IMR-90 (cell line): ENCODE results near the gene NIPAL3. TPM values are rescaled to one million over a fixed set of nuclear protein-coding genes. Genes with fewer than 3 reads are reported as not detected.

Experiments used
- ATAC-seq: fragments of 200-7000 bp; cut with Tn5 transposase; 2 replicates; pipeline ENCODE4 v1.9.1; 2020; ENCODE audit warnings: low read depth, mild to moderate bottlenecking, moderate library complexity
- BruUV-seq: library from RNA; stranded (reverse); fragments of 400-500 nt; replicated peaks from 2 replicates; lab custom pipeline; 2021; lab: Mats Ljungman, UMichigan
- CTCF ChIA-PET: fragments of 300-600 bp; formaldehyde crosslinking; extraction: SDS; loops from one replicate; lab custom pipeline; 2021; ENCODE audit warnings: antibody characterized with exemption; lab: Yijun Ruan, JAX
- POLR2A ChIA-PET: fragments of 300-600 bp; sonication (Branson Sonifier 250); formaldehyde crosslinking; loops from one replicate; lab custom pipeline; 2022; ENCODE audit warnings: antibody characterized with exemption; ENCODE audit not compliant: unreplicated experiment; lab: Charles Lee
- DNase-seq: peaks from one replicate; pipeline ENCODE4 v3.0.0; 2013
- H2AFZ ChIP-seq: replicated peaks from 2 replicates; pipeline ENCODE3; 2013; ENCODE audit warnings: low read length, mild to moderate bottlenecking; ENCODE audit not compliant: poor library complexity
- H2AK5ac ChIP-seq: 2 replicates; pipeline ENCODE4 v1.6.1; 2013; ENCODE audit warnings: low read depth, low read length, inconsistent platforms
- H2AK9ac ChIP-seq: replicated peaks from 2 replicates; pipeline ENCODE3; 2013; ENCODE audit warnings: mild to moderate bottlenecking, low read depth, low read length, moderate library complexity; ENCODE audit not compliant: poor library complexity
- H2BK120ac ChIP-seq: 2 replicates; pipeline ENCODE4 v1.6.1; 2013; ENCODE audit warnings: low read depth, low read length, inconsistent platforms
- H2BK15ac ChIP-seq: 3 replicates; pipeline ENCODE4 v1.6.1; 2013; ENCODE audit warnings: low read depth, low read length, inconsistent platforms
- H2BK20ac ChIP-seq: 2 replicates; pipeline ENCODE4 v1.6.1; 2013; ENCODE audit warnings: low read depth, mild to moderate bottlenecking, inconsistent platforms, low read length, moderate library complexity
- H2BK5ac ChIP-seq: 2 replicates; pipeline ENCODE4 v1.6.1; 2013; ENCODE audit warnings: mild to moderate bottlenecking, low read depth, low read length, inconsistent platforms; ENCODE audit not compliant: poor library complexity, severe bottlenecking
- H3K14ac ChIP-seq: replicated peaks from 2 replicates; pipeline ENCODE4 v1.6.1; 2013; ENCODE audit warnings: low read depth, low read length, inconsistent platforms
- H3K18ac ChIP-seq: 2 replicates; pipeline ENCODE4 v1.6.1; 2013; ENCODE audit warnings: low read depth, low read length, control low read depth
- H3K23ac ChIP-seq: 2 replicates; pipeline ENCODE4 v1.6.1; 2013; ENCODE audit warnings: low read depth, low read length, inconsistent platforms
- H3K27ac ChIP-seq: 2 replicates; pipeline ENCODE4 v1.5.1; 2013; ENCODE audit warnings: mild to moderate bottlenecking, control low read depth, low read length; ENCODE audit not compliant: insufficient read depth
- H3K27me3 ChIP-seq: 2 replicates; pipeline ENCODE4 v1.6.1; 2013; ENCODE audit warnings: low read length; ENCODE audit not compliant: control insufficient read depth, insufficient read depth
- H3K36me3 ChIP-seq: 2 replicates; pipeline ENCODE4 v1.6.1; 2013; ENCODE audit warnings: low read length, mixed read lengths; ENCODE audit not compliant: control insufficient read depth, insufficient read depth
- H3K4ac ChIP-seq: 2 replicates; pipeline ENCODE4 v1.6.1; 2013; ENCODE audit warnings: low read depth, low read length, inconsistent platforms
- H3K4me1 ChIP-seq: 2 replicates; pipeline ENCODE4 v1.6.1; 2013; ENCODE audit warnings: low read length, mixed read lengths; ENCODE audit not compliant: control insufficient read depth, insufficient read depth
- H3K4me2 ChIP-seq: 2 replicates; pipeline ENCODE4 v1.6.1; 2013; ENCODE audit warnings: low read depth, mild to moderate bottlenecking, control low read depth, low read length, moderate library complexity
- H3K4me3 ChIP-seq: 2 replicates; pipeline ENCODE4 v1.5.1; 2013; ENCODE audit warnings: low read depth, mild to moderate bottlenecking, control low read depth, low read length, moderate library complexity; ENCODE audit not compliant: insufficient read depth
- H3K56ac ChIP-seq: 2 replicates; pipeline ENCODE4 v1.6.1; 2013; ENCODE audit warnings: low read length, inconsistent platforms; ENCODE audit not compliant: insufficient read depth; ENCODE audit errors: extremely low read depth
- H3K79me1 ChIP-seq, 2 experiments: 2 replicates each; pipeline ENCODE4 v1.6.1; 2013; ENCODE audit warnings: low read length in 2 of 2, inconsistent platforms in 1 of 2, low read depth in 1 of 2
- H3K9ac ChIP-seq: 2 replicates; pipeline ENCODE4 v1.6.1; 2013; ENCODE audit warnings: low read depth, low read length, control low read depth
- H3K9me1 ChIP-seq: 2 replicates; pipeline ENCODE4 v1.6.1; 2013; ENCODE audit warnings: low read length, inconsistent platforms; ENCODE audit not compliant: insufficient read depth
- H3K9me3 ChIP-seq: 2 replicates; pipeline ENCODE4 v1.6.1; 2013; ENCODE audit warnings: low read length; ENCODE audit not compliant: control insufficient read depth, insufficient read depth
- H4K20me1 ChIP-seq: 2 replicates; pipeline ENCODE4 v1.6.1; 2013; ENCODE audit warnings: low read length, inconsistent platforms; ENCODE audit not compliant: insufficient read depth
- H4K5ac ChIP-seq: 2 replicates; pipeline ENCODE4 v1.6.1; 2013; ENCODE audit warnings: mild to moderate bottlenecking, low read depth, low read length, control low read depth
- H4K8ac ChIP-seq, 2 experiments: 2 replicates each; pipeline ENCODE4 v1.6.1; 2013; ENCODE audit warnings: low read depth in 2 of 2, low read length in 2 of 2, control low read depth in 1 of 2, inconsistent platforms in 1 of 2
- H4K91ac ChIP-seq: 2 replicates; pipeline ENCODE4 v1.6.1; 2013; ENCODE audit warnings: low read depth, low read length, inconsistent platforms; ENCODE audit not compliant: insufficient read depth
- BHLHE40 ChIP-seq: fragments of 150-350 bp; IDR thresholded peaks from 2 replicates; pipeline ENCODE4 v1.6.1; 2016; ENCODE audit warnings: mild to moderate bottlenecking, low read depth, low read length
- CEBPB ChIP-seq: IDR thresholded peaks from 2 replicates; pipeline ENCODE4 v1.6.1; 2012; ENCODE audit warnings: low read depth, low read length, improper control_type of control experiment
- CHD1 ChIP-seq: IDR thresholded peaks from 2 replicates; pipeline ENCODE4 v1.6.1; 2012; ENCODE audit warnings: low read depth, low read length, improper control_type of control experiment
- CTCF ChIP-seq: conservative IDR thresholded peaks from 2 replicates; pipeline ENCODE4 v1.5.1; 2012; ENCODE audit warnings: mild to moderate bottlenecking, low read depth, low read length, improper control_type of control experiment
- ELK1 ChIP-seq: fragments of 150-350 bp; IDR thresholded peaks from 2 replicates; pipeline ENCODE4 v1.6.1; 2016; ENCODE audit warnings: low read depth, mild to moderate bottlenecking, low read length, moderate library complexity, borderline replicate concordance
- FOS ChIP-seq: fragments of 150-350 bp; IDR thresholded peaks from 2 replicates; pipeline ENCODE4 v1.6.1; 2016; ENCODE audit warnings: low read depth, low read length
- MAFK ChIP-seq: IDR thresholded peaks from 2 replicates; pipeline ENCODE4 v1.6.1; 2012; ENCODE audit warnings: low read depth, low read length, improper control_type of control experiment
- MAZ ChIP-seq: IDR thresholded peaks from 2 replicates; pipeline ENCODE4 v1.6.1; 2012; ENCODE audit warnings: low read depth, mild to moderate bottlenecking, low read length, improper control_type of control experiment, moderate library complexity, borderline replicate concordance
- MXI1 ChIP-seq: IDR thresholded peaks from 2 replicates; pipeline ENCODE4 v1.6.1; 2012; ENCODE audit warnings: low read depth, mild to moderate bottlenecking, low read length, moderate library complexity, borderline replicate concordance
- NFE2L2 ChIP-seq: fragments of 150-350 bp; IDR thresholded peaks from 2 replicates; pipeline ENCODE4 v1.6.1; 2016; ENCODE audit warnings: low read depth, mild to moderate bottlenecking, low read length
- POLR2A ChIP-seq: IDR thresholded peaks from 2 replicates; pipeline ENCODE4 v1.6.1; 2012; ENCODE audit warnings: mild to moderate bottlenecking, low read depth, low read length
- RAD21 ChIP-seq: IDR thresholded peaks from 2 replicates; pipeline ENCODE4 v1.6.1; 2012; ENCODE audit warnings: low read length, improper control_type of control experiment
- RCOR1 ChIP-seq: IDR thresholded peaks from 2 replicates; pipeline ENCODE4 v1.6.1; 2012; ENCODE audit warnings: mild to moderate bottlenecking, low read length, improper control_type of control experiment; ENCODE audit not compliant: insufficient replicate concordance
- RFX5 ChIP-seq: IDR thresholded peaks from 2 replicates; pipeline ENCODE4 v1.8.0; 2012; ENCODE audit warnings: low read depth, mild to moderate bottlenecking, low read length, moderate library complexity
- SMC3 ChIP-seq: fragments of 150-350 bp; IDR thresholded peaks from 2 replicates; pipeline ENCODE4 v1.6.1; 2016; ENCODE audit warnings: low read depth, mild to moderate bottlenecking, antibody characterized with exemption, low read length, moderate library complexity
- USF2 ChIP-seq: fragments of 150-350 bp; IDR thresholded peaks from 2 replicates; pipeline ENCODE4 v1.6.1; 2017; ENCODE audit warnings: mild to moderate bottlenecking, antibody characterized with exemption, low read length, low read depth
- WGBS, 2 experiments: methylation state at CpG; one replicate each; pipeline versions ENCODE4 v1.1.5 to v1.1.7; 2013; ENCODE audit warnings: missing lambda C conversion rate in 2 of 2; ENCODE audit not compliant: insufficient read length in 1 of 2; ENCODE audit errors: extremely low coverage in 2 of 2; 5-methylcytosine and 5-hydroxymethylcytosine counted together
- dilution Hi-C: fragments of 300-500 bp; cut with HindIII; formaldehyde crosslinking; loops from one replicate; pipeline ENCODE4 v1.14.3; 2018; ENCODE audit warnings: low sequenced_read_pairs; ENCODE audit not compliant: unreplicated experiment
- in situ Hi-C: fragments of 300-500 bp; cut with MboI; formaldehyde crosslinking; loops from 3 replicates; pipeline ENCODE4 v1.14.3; 2019; ENCODE audit warnings: low sequenced_read_pairs, inconsistent platforms, mixed read lengths
- intact Hi-C: fragments of 100-400 bp; cut with micrococcal nuclease; formaldehyde crosslinking; loops from 2 replicates; pipeline ENCODE4 v1.10.0; 2022
- polyA plus RNA-seq, 3 experiments: library from polyadenylated mRNA; depleted of rRNA; stranded (reverse); fragments of >200 nt; gene quantifications; 2 replicates each; pipeline ENCODE4 v1.2.3, GENCODE V29; 2012; ENCODE audit warnings: low replicate concordance in 1 of 3
- total RNA-seq: library from RNA; depleted of rRNA; stranded (reverse); fragments of >200 nt; gene quantifications from 2 replicates; pipeline ENCODE4 v1.2.3, GENCODE V29; 2012

The NIPAL3 gene
- total and polyA plus RNA-seq, 2 of the 4 experiments (the other 2 are of a cell fraction) = 55.0 to 123 TPM

- TF ChIP-seq SMC3 (no peak), USF2 (no peak), ELK1 (no peak), RCOR1 (no peak), NFE2L2 (no peak), CTCF (no peak), MXI1 (no peak), MAFK (no peak), CEBPB (no peak), CHD1 (no peak), BHLHE40 (no peak), RAD21 (no peak), POLR2A (no peak), RFX5 (no peak), FOS (no peak), MAZ (no peak)
- CTCF ChIA-PET = interaction anchor here (0.9 to 1.5 kb wide), 2 partner anchors 19 to 165 kb away, joined by 3 to 4 read pairs; no protein-coding TSS in a partner anchor
- H3K4ac ChIP-seq = no peak overlapping the region
These were observed 48.9 kb upstream of the NIPAL3 start for GRCh38 chr1:24366707-24367106.

More at GRCh38 chr1:24366707-24367106, 48.9 kb upstream of the NIPAL3 start:
- Histone ChIP-seq H2BK20ac (no peak overlapping the region), H3K4me3 (no peak overlapping the region), H3K23ac (no peak overlapping the region), H4K5ac (no peak overlapping the region), H3K9me3 (no peaks in the 10 kb centered on the region), H4K20me1 (peaks cover 4% of the 10 kb centered on the region; the same call in 1 of the 2 replicates), H2AFZ (no peak overlapping the region), H3K56ac (no peak overlapping the region), H3K27me3 (no peaks in the 10 kb centered on the region), H4K8ac (no peak overlapping the region), H2AK5ac (no peak overlapping the region; the same call in 1 of the 2 replicates), H3K79me1 (peaks cover 0 to 4% of the 10 kb centered on the region in 2 experiments; a peak in 1 of 4 replicates), H2BK120ac (no peak overlapping the region), H2BK15ac (no peak overlapping the region), H4K91ac (no peak overlapping the region), H2AK9ac (no peak overlapping the region), H3K4me1 (peaks cover 14% of the 10 kb centered on the region), H3K9ac (no peak overlapping the region), H2BK5ac (no peak overlapping the region), H3K14ac (no peak overlapping the region), H3K4me2 (no peak overlapping the region), H3K36me3 (no peaks in the 10 kb centered on the region), H3K18ac (no peak overlapping the region), H3K27ac (no peak overlapping the region), H3K9me1 (peaks cover 22% of the 10 kb centered on the region)
- dilution Hi-C loops (no loop called here), intact Hi-C loops (no loop called here), in situ Hi-C loops (no loop called here)
- DNase-seq (no peak), ATAC-seq (no peak)
- BruUV-seq = no TSS peak
- 98% methylated on average over 6 of the region's 9 CpGs; no CpG with 5 or more reads in 1 of the 2 experiments for WGBS, 2 experiments
- POLR2A ChIA-PET = no interaction called here
